Astrocyte (in vitro differentiated cells and primary cell): Measurements from ENCODE around the gene TRMU.

Source experiments
- CTCF ChIP-seq: IDR thresholded peaks from 2 replicates; pipeline ENCODE4 v1.5.1; 2011; ENCODE audit warnings: low read depth, mild to moderate bottlenecking, inconsistent platforms, low read length, moderate library complexity; ENCODE audit not compliant: insufficient read depth
- EZH2 ChIP-seq: IDR thresholded peaks from 2 replicates; pipeline ENCODE4 v1.6.1; 2012; ENCODE audit warnings: mild to moderate bottlenecking, low read length, inconsistent platforms; ENCODE audit not compliant: insufficient read depth

- TF ChIP-seq CTCF (no peak), EZH2 (no peak)
These were observed 48.3 kb upstream of the TRMU start for GRCh38 chr22:46286941-46287872.
